Body of pancreas (tissue), 4 donors: ENCODE results near the gene TIGAR. TPM values are rescaled to one million over a fixed set of nuclear protein-coding genes. Genes with fewer than 3 reads are reported as not detected.

Experiments
- ATAC-seq: fragments of 150-250 bp; one replicate; pipeline ENCODE4 v1.9.1; 2016
- DNase-seq, 4 donors: peaks; one replicate each; pipeline ENCODE4 v3.0.0-alpha.2; 2019
- H3K27ac ChIP-seq, 4 donors: fragments of 200-600 bp; sonication (generic); 1 replicate in 3 of 4; 2 replicates in 1 of 4; pipeline versions ENCODE4 v1.5.1 to v1.6.1; 2016 to 2019; ENCODE audit warnings: mild to moderate bottlenecking in 1 of 4, mixed read lengths in 1 of 4, moderate library complexity in 1 of 4
- H3K27me3 ChIP-seq, 2 donors: fragments of 200-600 bp; sonication (generic); one replicate each; pipeline ENCODE4 v1.6.0; 2016; ENCODE audit warnings: mild to moderate bottlenecking in 1 of 2
- H3K36me3 ChIP-seq, 2 donors: fragments of 200-600 bp; sonication (generic); replicated peaks in 1 of 2; 2 replicates each; pipeline ENCODE4 v1.5.1; 2016; ENCODE audit warnings: low read depth in 2 of 2; ENCODE audit not compliant: insufficient read depth in 1 of 2
- H3K4me1 ChIP-seq: fragments of 200-600 bp; sonication (generic); one replicate; pipeline ENCODE4 v1.6.0; 2016
- H3K4me3 ChIP-seq, 2 donors: fragments of 200-600 bp; sonication (generic); 1 replicate in 1 of 2; 2 replicates in 1 of 2; pipeline ENCODE4 v1.5.1; 2016 to 2019
- H3K9me3 ChIP-seq, 3 donors: fragments of 200-600 bp; sonication (generic); 1 replicate in 2 of 3; 2 replicates in 1 of 3; pipeline ENCODE4 v1.5.1; 2016
- POLR2A ChIP-seq, 3 donors: fragments of 450-650 bp; IDR thresholded peaks; one replicate each; pipeline ENCODE4 v1.6.1; 2016; ENCODE audit warnings: antibody characterized with exemption in 3 of 3, mild to moderate bottlenecking in 2 of 3
- WGBS, 2 donors: methylation state at CpG; one replicate each; pipeline ENCODE4 v1.1.5; 2017; 5-methylcytosine and 5-hydroxymethylcytosine counted together
- intact Hi-C: fragments of 100-400 bp; cut with DNase I; formaldehyde crosslinking; loops from one replicate; pipeline ENCODE4 v1.15.1; 2023
- total RNA-seq, 2 donors: library from RNA; depleted of rRNA; stranded (reverse); fragments of >200 nt; gene quantifications; one replicate each; pipeline ENCODE4 v1.1.0, GENCODE V29; 2016
- TF ChIP-seq, protein P1 (sequence below), 7 experiments: fragments of 450-650 bp in 4 of 7; fragments of 200-600 bp in 3 of 7; sonication (generic) in 3 of 7; IDR thresholded peaks; one replicate each; pipeline ENCODE4 v1.5.1; 2016 to 2019; ENCODE audit warnings: antibody characterized with exemption in 7 of 7

TIGAR gene
- total RNA-seq, 2 donors from 2014 or later = 0.33 to 1.6 TPM

DNA sequence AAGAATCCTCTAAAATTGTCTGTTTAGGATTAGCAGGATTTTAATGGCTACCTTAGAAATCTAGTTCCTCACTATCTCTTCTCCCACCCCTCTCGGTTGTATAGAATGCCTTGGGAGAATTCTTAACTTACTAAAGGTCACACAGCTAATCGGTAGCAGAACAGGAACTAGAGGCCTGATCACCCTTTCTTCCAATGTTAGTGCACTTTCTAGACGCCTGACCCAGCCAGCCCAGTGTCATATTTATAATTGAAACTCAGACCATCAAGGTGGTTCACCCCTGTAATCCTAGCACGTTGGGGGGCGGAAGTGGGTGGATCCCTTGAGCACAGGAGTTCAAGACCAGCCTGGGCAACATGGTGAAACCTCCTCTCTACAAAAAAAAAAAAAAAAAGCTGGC, 1.7 kb downstream of the TIGAR start:
- ATAC-seq = no peak
- DNase-seq = no peak
- Histone ChIP-seq H3K9me3 (no peaks in the 10 kb centered on the region), H3K27me3 (no peaks in the 10 kb centered on the region), H3K27ac (no peak overlapping the region), H3K36me3 (no peaks in the 10 kb centered on the region), H3K4me3 (no peak overlapping the region), H3K4me1 (peaks cover 17% of the 10 kb centered on the region)
- intact Hi-C loops = no loop called here
- WGBS, 2 donors = 70 to 73% methylated on average over 5 of the region's 5 CpGs
- TF ChIP-seq POLR2A (IDR thresholded peaks at IDR 0.05) = no peak
- TF ChIP-seq, protein P1, sequence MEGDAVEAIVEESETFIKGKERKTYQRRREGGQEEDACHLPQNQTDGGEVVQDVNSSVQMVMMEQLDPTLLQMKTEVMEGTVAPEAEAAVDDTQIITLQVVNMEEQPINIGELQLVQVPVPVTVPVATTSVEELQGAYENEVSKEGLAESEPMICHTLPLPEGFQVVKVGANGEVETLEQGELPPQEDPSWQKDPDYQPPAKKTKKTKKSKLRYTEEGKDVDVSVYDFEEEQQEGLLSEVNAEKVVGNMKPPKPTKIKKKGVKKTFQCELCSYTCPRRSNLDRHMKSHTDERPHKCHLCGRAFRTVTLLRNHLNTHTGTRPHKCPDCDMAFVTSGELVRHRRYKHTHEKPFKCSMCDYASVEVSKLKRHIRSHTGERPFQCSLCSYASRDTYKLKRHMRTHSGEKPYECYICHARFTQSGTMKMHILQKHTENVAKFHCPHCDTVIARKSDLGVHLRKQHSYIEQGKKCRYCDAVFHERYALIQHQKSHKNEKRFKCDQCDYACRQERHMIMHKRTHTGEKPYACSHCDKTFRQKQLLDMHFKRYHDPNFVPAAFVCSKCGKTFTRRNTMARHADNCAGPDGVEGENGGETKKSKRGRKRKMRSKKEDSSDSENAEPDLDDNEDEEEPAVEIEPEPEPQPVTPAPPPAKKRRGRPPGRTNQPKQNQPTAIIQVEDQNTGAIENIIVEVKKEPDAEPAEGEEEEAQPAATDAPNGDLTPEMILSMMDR (IDR thresholded peaks at IDR 0.05) = no peak

DNA sequence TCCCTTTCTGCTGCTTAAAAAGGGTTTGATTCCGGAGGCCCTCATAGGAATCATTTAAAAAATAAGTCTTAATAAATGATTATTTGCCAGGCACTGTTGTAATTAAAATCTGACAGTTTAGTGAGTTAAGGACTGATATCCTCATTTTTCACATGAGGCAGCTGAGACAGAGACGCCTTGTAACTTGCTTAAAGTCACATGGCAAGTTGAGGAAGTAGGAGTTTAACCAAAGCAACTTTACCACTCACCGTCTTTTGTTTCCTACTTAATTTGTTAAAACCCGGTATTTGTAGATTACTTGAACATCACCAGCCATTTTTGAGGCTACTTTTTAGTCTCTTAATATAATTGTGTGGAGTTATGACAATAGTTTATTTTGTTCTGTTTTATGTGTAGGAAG, 2.4 kb downstream of the TIGAR start:
- H3K9me3 ChIP-seq = no peaks in the 10 kb centered on the region
- H3K27me3 ChIP-seq = no peaks in the 10 kb centered on the region
- TF ChIP-seq, protein P1 (IDR thresholded peaks at IDR 0.05) = no peak
- H3K36me3 ChIP-seq = no peaks in the 10 kb centered on the region
- H3K27ac ChIP-seq = no peak overlapping the region
- H3K4me3 ChIP-seq = no peak overlapping the region
- DNase-seq (no peak), ATAC-seq (no peak)
- intact Hi-C loops = no loop called here
- peaks cover 17% of the 10 kb centered on the region for H3K4me1 ChIP-seq
- WGBS, 2 donors = 81 to 83% methylated on average over 4 of the region's 4 CpGs

DNA sequence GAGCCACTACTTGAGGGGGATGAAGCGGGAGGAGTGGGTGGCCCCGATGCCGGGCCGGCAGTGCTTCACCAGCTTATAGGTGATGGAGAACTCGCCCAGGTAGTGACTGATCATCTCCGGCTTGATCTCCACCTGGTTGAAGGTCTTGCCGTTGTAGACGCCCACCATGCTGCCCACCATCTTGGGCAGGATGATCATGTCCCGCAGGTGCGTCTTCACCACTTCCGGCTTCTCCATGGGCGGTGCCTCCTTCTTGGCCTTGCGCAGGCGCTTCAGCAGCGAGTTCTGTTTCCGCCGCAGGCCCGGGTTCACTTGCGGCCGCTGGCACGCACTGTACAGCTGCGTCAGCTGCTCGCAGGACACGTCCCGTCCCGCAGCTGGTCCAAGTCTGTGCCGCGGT, 3.4 kb downstream of the TIGAR start:
- Histone ChIP-seq H3K36me3 (no peaks in the 10 kb centered on the region), H3K27me3 (no peaks in the 10 kb centered on the region), H3K4me3 (no peak overlapping the region), H3K9me3 (no peaks in the 10 kb centered on the region), H3K4me1 (peaks cover 17% of the 10 kb centered on the region), H3K27ac (no peak overlapping the region)
- TF ChIP-seq POLR2A (IDR thresholded peaks at IDR 0.05) = no peak
- TF ChIP-seq, protein P1 (IDR thresholded peaks at IDR 0.05) = no peak
- intact Hi-C loops = no loop called here
- DNase-seq = no peak
- ATAC-seq = no peak
- 96% methylated on average over 26 of the region's 28 CpGs for WGBS, 2 donors

DNA sequence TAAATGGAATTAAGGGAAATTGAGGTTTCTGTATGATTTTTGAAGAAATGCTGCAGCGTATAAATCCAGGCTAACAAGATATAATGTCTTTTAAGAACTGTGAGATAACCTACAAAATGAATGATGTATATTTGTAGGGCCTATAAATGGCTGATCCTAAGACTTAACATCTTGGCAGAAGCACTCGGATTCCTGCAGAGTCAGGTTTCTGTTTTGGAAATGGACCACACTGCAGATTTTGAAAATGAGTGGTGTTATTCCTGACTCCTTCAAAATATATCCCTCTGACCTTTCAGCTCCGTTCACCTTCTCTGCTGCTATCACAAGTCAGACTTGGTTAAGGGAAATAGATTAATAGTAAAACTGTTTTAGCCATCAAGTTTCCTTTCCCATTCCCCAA, 5.0 kb downstream of the TIGAR start:
- no peaks in the 10 kb centered on the region for H3K27me3 ChIP-seq
- TF ChIP-seq POLR2A (IDR thresholded peaks at IDR 0.05) = no peak
- TF ChIP-seq, protein P1 (IDR thresholded peaks at IDR 0.05) = no peak
- DNase-seq (no peak), ATAC-seq (no peak)
- intact Hi-C loops = no loop called here
- H3K4me1 ChIP-seq = peaks cover 12% of the 10 kb centered on the region
- WGBS, 2 donors = 82 to 89% methylated on average over 3 of the region's 3 CpGs
- no peaks in the 10 kb centered on the region for H3K9me3 ChIP-seq
- no peaks in the 10 kb centered on the region for H3K36me3 ChIP-seq
- no peak overlapping the region for H3K4me3 ChIP-seq
- H3K27ac ChIP-seq = no peak overlapping the region

DNA sequence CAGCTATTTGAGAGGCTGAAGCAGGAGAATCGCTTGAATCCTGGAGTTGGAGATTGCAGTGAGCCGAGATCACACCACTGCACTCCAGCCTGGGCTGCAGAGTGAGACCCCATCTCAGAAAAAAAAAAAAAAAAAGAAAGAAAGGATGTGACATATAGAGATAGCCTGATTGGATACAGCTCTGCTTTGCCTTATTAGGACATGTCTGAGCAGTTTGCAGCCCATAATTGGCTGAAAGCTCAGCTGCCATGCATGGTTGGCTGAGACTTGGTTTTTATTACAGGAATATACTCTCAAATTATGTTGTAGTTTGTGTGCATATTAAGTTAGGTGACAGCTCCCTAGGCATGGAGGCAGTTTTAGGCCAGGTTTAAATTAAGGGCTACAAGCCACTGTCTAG, 6.3 kb downstream of the TIGAR start:
- TF ChIP-seq, protein P1 (IDR thresholded peaks at IDR 0.05) = no peak
- TF ChIP-seq POLR2A (IDR thresholded peaks at IDR 0.05) = no peak
- ATAC-seq (no peak), DNase-seq (no peak)
- Histone ChIP-seq H3K27ac (no peak overlapping the region), H3K36me3 (peaks cover 0 to under 1% of the 10 kb centered on the region in 2 donors), H3K9me3 (no peaks in the 10 kb centered on the region), H3K4me3 (no peak overlapping the region), H3K27me3 (no peaks in the 10 kb centered on the region), H3K4me1 (peaks cover 4% of the 10 kb centered on the region)
- intact Hi-C loops = no loop called here
- WGBS, 2 donors = 87 to 89% methylated on average over 2 of the region's 2 CpGs
